SIG-M5 treated with dmso at 0.1 percent for 504 hours (cell line): ENCODE measurements around the gene CFAP157.
"Not testable (repeated sequence)": the region's sequence is repeated elsewhere in the genome, so short reads cannot be mapped to it uniquely, and the experiment has no call there.

Experiments used
- DNase-seq: peaks from one replicate; lab custom pipeline; 2025; ENCODE audit not compliant: unreplicated experiment; lab: John Stamatoyannopoulos, UW

Gene CFAP157

GRCh38 chr9:127734747-127735529 lies 28.1 kb downstream of the CFAP157 start, which contains the start of gene TOR2A:
Gene TOR2A (minus strand): TSS chr9:127735294. CDS start chr9:127735270, 24 bp downstream.
- peak; percentile 95 for DNase-seq

- DNase-seq = no peak
These were observed 28.9 kb downstream of the CFAP157 start for GRCh38 chr9:127735530-127736185.

- no peak for DNase-seq
These were observed 31.9 kb downstream of the CFAP157 start for GRCh38 chr9:127738666-127739065.

GRCh38 chr9:127739614-127740330 lies 33.0 kb downstream of the CFAP157 start:
- DNase-seq = no peak

- no peak for DNase-seq
These were observed 35.1 kb downstream of the CFAP157 start for GRCh38 chr9:127741831-127742434.

GRCh38 chr9:127742435-127743088 lies 35.8 kb downstream of the CFAP157 start:
- no peak for DNase-seq

- no peak for DNase-seq
These were observed 37.8 kb downstream of the CFAP157 start for GRCh38 chr9:127744398-127745110.

- no peak for DNase-seq
These were observed 40.3 kb downstream of the CFAP157 start for GRCh38 chr9:127746959-127747569.

- DNase-seq = no peak
These were observed 42.5 kb downstream of the CFAP157 start for GRCh38 chr9:127749090-127749787.

- no peak for DNase-seq
These were observed 44.7 kb downstream of the CFAP157 start for GRCh38 chr9:127751269-127752054.

- DNase-seq = no peak
These were observed 46.4 kb downstream of the CFAP157 start for GRCh38 chr9:127753148-127753547.

- no peak for DNase-seq
These were observed 46.8 kb downstream of the CFAP157 start for GRCh38 chr9:127753622-127754021.

GRCh38 chr9:127754099-127755060 lies 47.6 kb downstream of the CFAP157 start:
- DNase-seq = no peak

- DNase-seq = no peak
These were observed 48.6 kb downstream of the CFAP157 start for GRCh38 chr9:127755061-127756060.

- no peak for DNase-seq
These were observed 49.4 kb downstream of the CFAP157 start for GRCh38 chr9:127756233-127756632.

- not testable (repeated sequence) for DNase-seq
These were observed 50.0 kb downstream of the CFAP157 start for GRCh38 chr9:127756776-127757175.
